Stomach smooth muscle (tissue), 2 donors: ENCODE data around the gene NOP10.
A peak's percentile ranks its signal among the peaks of the same experiment; 100 is the strongest.

Source experiments
- H3K27ac ChIP-seq: one replicate; pipeline ENCODE4 v1.7.0; 2013; ENCODE audit warnings: mild to moderate bottlenecking, low read length, inconsistent platforms
- H3K27me3 ChIP-seq, 2 donors: one replicate each; pipeline ENCODE4 v1.7.0; 2013; ENCODE audit warnings: low read length in 2 of 2; ENCODE audit not compliant: insufficient read depth in 2 of 2, control insufficient read depth in 1 of 2
- H3K36me3 ChIP-seq, 2 donors: one replicate each; pipeline ENCODE4 v1.7.0; 2013; ENCODE audit warnings: low read length in 2 of 2; ENCODE audit not compliant: control insufficient read depth in 2 of 2, insufficient read depth in 2 of 2
- H3K4me1 ChIP-seq: one replicate; pipeline ENCODE4 v1.7.0; 2013; ENCODE audit warnings: low read length; ENCODE audit not compliant: control insufficient read depth, insufficient read depth
- H3K4me3 ChIP-seq, 2 donors: one replicate each; pipeline ENCODE4 v1.7.0; 2013; ENCODE audit warnings: low read length in 2 of 2
- H3K9ac ChIP-seq, 2 donors: one replicate each; pipeline ENCODE4 v1.7.0; 2013; ENCODE audit warnings: low read length in 2 of 2, mild to moderate bottlenecking in 1 of 2
- H3K9me3 ChIP-seq, 2 donors: one replicate each; pipeline ENCODE4 v1.7.0; 2013; ENCODE audit warnings: low read length in 2 of 2; ENCODE audit not compliant: control insufficient read depth in 2 of 2
- donor health status: healthy.
- donor health status: Pancreatic carcinoma.

NOP10 gene

GRCh38 chr15:34367101-34368081, 24.5 kb upstream of the NOP10 start, which contains the start of gene LPCAT4:
Gene LPCAT4, minus strand, starts transcription at chr15:34367196. Its CDS starts 96 bp downstream, at chr15:34367100.
- peak within 1 kb of the TSS; percentile 88 for H3K27ac ChIP-seq
- peak within 1 kb of the TSS; percentile 95 to 97 for H3K9ac ChIP-seq
- H3K4me1 ChIP-seq: peaks cover 26% of the 10 kb centered on the region
- peak within 1 kb of the TSS; percentile 93 to 94 for H3K4me3 ChIP-seq
- peaks cover 0 to 5% of the 10 kb centered on the region in 2 donors for H3K36me3 ChIP-seq
- no peaks in the 10 kb centered on the region for H3K9me3 ChIP-seq
- no peaks in the 10 kb centered on the region for H3K27me3 ChIP-seq

GRCh38 chr15:34366271-34367065, 23.5 kb upstream of the NOP10 start:
- peak overlapping the region; percentile 36 to 57 for H3K9ac ChIP-seq
- no peaks in the 10 kb centered on the region for H3K27me3 ChIP-seq
- no peaks in the 10 kb centered on the region for H3K9me3 ChIP-seq
- H3K36me3 ChIP-seq: peaks cover 0 to 8% of the 10 kb centered on the region in 2 donors
- peak overlapping the region; percentile 8 for H3K27ac ChIP-seq
- peak overlapping the region; percentile 93 to 94 for H3K4me3 ChIP-seq
- H3K4me1 ChIP-seq: peaks cover 26% of the 10 kb centered on the region

GRCh38 chr15:34365836-34366235, 22.9 kb upstream of the NOP10 start:
- Histone ChIP-seq H3K27me3 (no peaks in the 10 kb centered on the region), H3K36me3 (peaks cover 0 to 8% of the 10 kb centered on the region in 2 donors), H3K4me1 (peaks cover 26% of the 10 kb centered on the region), H3K9me3 (no peaks in the 10 kb centered on the region), H3K4me3 (peak overlapping the region; percentile 93 to 94), H3K9ac (peak overlapping the region; percentile 36 to 57), H3K27ac (peak overlapping the region; percentile 8)

DNA sequence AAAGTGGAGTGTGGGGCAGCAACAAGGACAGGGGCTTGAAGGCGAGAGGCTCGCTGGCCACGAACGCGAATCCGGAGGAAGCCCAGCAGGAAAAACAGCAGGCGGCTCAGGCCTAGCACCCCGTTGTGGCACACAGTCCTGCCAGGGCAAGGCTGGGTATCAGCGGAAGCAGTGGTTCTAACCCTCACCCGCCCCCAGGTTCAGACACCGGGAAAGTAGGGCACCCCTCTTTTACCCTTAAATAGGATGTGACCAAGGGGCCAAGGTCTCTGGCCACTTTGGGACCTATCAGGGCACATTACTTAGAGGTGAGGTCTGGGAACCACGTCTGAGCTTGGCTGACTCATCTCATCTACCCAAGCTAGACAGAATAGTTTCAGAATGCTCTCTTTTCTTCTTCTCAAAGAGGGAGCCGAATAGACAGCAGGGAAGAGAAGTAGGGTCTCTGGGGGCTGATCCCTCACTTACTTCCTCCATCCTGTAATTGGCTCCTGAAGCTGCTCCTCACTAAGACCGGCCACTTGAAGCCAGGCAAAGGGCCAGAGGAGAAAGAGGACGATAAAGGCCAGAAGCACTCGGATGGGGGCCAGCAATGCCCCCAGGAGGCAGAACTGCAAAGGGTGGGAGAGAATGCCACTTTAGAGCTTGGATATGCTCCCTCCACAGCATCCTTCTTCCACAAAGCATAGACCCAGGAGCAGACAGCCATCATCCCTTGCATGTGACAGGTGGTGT, 22.3 kb upstream of the NOP10 start:
- peak overlapping the region; percentile 21 to 57 for H3K9ac ChIP-seq
- peaks cover 26% of the 10 kb centered on the region for H3K4me1 ChIP-seq
- no peak overlapping the region for H3K27ac ChIP-seq
- H3K4me3 ChIP-seq: peak overlapping the region; percentile 93 to 94
- H3K27me3 ChIP-seq: no peaks in the 10 kb centered on the region
- H3K36me3 ChIP-seq: peaks cover 0 to 8% of the 10 kb centered on the region in 2 donors
- H3K9me3 ChIP-seq: no peaks in the 10 kb centered on the region

DNA sequence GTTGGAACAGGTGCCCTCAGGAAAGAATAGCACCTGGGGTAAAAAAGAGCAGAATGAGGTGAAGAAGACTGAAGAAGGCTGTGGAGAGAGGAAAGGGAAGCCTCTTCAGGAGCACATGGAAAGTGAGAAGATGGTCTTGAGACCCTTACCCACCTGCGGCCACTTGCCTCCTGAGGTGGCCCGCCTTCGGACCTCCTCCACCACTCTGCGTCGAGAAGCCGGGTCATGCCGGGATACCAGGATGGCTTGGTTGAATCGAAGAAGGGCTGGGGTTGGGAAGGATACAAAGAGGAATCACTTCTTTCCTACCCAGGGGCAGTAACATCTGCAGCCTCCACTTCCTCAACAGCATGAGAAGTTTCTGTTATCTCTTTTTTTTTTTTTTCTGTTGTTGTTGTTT, 21.1 kb upstream of the NOP10 start:
- H3K27me3 ChIP-seq: no peaks in the 10 kb centered on the region
- H3K9ac ChIP-seq: no peak overlapping the region
- H3K4me1 ChIP-seq: peaks cover 26% of the 10 kb centered on the region
- H3K27ac ChIP-seq: no peak overlapping the region
- no peaks in the 10 kb centered on the region for H3K9me3 ChIP-seq
- no peak overlapping the region for H3K4me3 ChIP-seq
- peaks cover 0 to 15% of the 10 kb centered on the region in 2 donors for H3K36me3 ChIP-seq

- H3K27me3 ChIP-seq: no peaks in the 10 kb centered on the region
- H3K27ac ChIP-seq: no peak overlapping the region
- peaks cover 0 to 21% of the 10 kb centered on the region in 2 donors for H3K36me3 ChIP-seq
- H3K9ac ChIP-seq: no peak overlapping the region
- H3K4me1 ChIP-seq: peaks cover 14% of the 10 kb centered on the region
- no peak overlapping the region for H3K4me3 ChIP-seq
- no peaks in the 10 kb centered on the region for H3K9me3 ChIP-seq
Measured at GRCh38 chr15:34362047-34362773, 19.3 kb upstream of the NOP10 start.

DNA sequence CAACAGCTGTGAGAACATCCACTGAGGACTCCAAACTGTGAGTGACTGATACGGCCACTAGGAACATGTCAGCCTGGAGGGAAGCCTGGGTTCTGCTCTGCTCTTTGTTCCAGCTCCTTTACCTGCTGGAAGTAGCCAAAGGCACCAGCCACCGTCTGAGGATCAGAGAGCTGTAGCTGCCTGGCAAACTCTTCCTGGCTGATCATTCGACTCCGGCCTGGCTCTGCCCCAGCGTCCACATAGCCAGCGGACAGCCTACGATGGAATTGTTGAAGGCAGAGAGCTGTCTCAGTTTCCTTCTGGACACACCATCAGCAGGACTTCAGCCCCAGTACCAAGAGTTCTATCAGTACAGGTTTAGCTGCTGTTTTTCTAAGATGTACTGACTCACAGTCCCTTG, 18.3 kb upstream of the NOP10 start:
- Histone ChIP-seq H3K9me3 (no peaks in the 10 kb centered on the region), H3K4me3 (no peak overlapping the region), H3K4me1 (peaks cover 11% of the 10 kb centered on the region), H3K27me3 (no peaks in the 10 kb centered on the region), H3K9ac (no peak overlapping the region), H3K27ac (no peak overlapping the region), H3K36me3 (peaks cover 0 to 28% of the 10 kb centered on the region in 2 donors)

- Histone ChIP-seq H3K36me3 (peaks cover 0 to 28% of the 10 kb centered on the region in 2 donors), H3K27ac (no peak overlapping the region), H3K9me3 (no peaks in the 10 kb centered on the region), H3K4me3 (no peak overlapping the region), H3K9ac (no peak overlapping the region), H3K4me1 (peaks cover 3% of the 10 kb centered on the region), H3K27me3 (no peaks in the 10 kb centered on the region)
Measured at GRCh38 chr15:34360298-34360697, 17.4 kb upstream of the NOP10 start.

DNA sequence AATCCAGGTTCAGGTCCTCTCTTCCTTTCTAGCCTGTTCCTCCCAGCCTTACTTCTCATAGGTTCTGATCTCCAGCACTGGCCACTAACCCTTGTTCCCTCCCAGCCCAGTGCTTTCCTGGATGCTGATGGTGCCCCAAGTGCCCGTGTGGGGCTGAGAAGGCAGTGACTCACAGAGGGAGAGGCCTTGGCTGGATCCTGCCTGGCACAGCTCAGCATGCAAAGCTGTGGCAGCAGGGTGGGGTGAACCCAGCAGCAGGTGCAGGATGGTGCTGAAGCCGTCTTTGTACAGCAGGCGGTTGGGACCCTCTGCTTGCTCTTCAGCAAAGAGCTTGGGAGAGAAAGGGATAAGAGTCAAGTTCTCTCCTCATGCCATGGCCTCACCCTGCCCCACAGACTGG, 16.5 kb upstream of the NOP10 start:
- H3K4me3 ChIP-seq: no peak overlapping the region
- H3K4me1 ChIP-seq: no peaks in the 10 kb centered on the region
- H3K9me3 ChIP-seq: no peaks in the 10 kb centered on the region
- peaks cover 0 to 32% of the 10 kb centered on the region in 2 donors for H3K36me3 ChIP-seq
- no peak overlapping the region for H3K9ac ChIP-seq
- H3K27ac ChIP-seq: no peak overlapping the region
- H3K27me3 ChIP-seq: no peaks in the 10 kb centered on the region
